ENCODE results near the gene LDHAL6B. TPM values are rescaled to one million over a fixed set of nuclear protein-coding genes. Genes with fewer than 3 reads are reported as not detected.

The LDHAL6B gene
- total RNA-seq, 2 experiments from 2014 or later: not detected

GRCh38 chr15:59171067-59171397 is 35.6 kb upstream of the LDHAL6B start:
- Mint-ChIP-seq H3K36me3 (ENCODE audit: low read depth) (no peaks in the 10 kb centered on the region), H3K9me3 (no peaks in the 10 kb centered on the region), H3K4me1 (ENCODE audit: low read depth) (no peaks in the 10 kb centered on the region), H3K4me3 (no peak overlapping the region), H3K27ac (no peak overlapping the region), H3K27me3 (peaks cover 15% of the 10 kb centered on the region)
- no peak for TF ChIP-seq CTCF (IDR thresholded peaks at IDR 0.05)
- H3K36me3 ChIP-seq (ENCODE audit: insufficient read depth, low read length): no peaks in the 10 kb centered on the region
- intact Hi-C loops (cut with DNase I, micrococcal nuclease): loop anchor here in 1 of 2 experiments (10.0 kb wide), 1 partner anchor 324 kb away; no protein-coding TSS in a partner anchor
- H3K4me1 ChIP-seq (ENCODE audit: insufficient read depth, low read length): no peaks in the 10 kb centered on the region
- no peaks in the 10 kb centered on the region for H3K27me3 ChIP-seq (ENCODE audit: control insufficient read depth in 1 of 2, insufficient read depth in 2 of 2, low read length in 2 of 2)
- H3K27ac ChIP-seq (ENCODE audit: low read depth in 1 of 2, low read length in 2 of 2): no peak overlapping the region
- H3K9me3 ChIP-seq (ENCODE audit: control insufficient read depth in 1 of 2, insufficient read depth in 1 of 2, low read length in 2 of 2): no peaks in the 10 kb centered on the region
- ChIA-PET POLR2A (no interaction called here), CTCF (no interaction called here)
- H3K4me3 ChIP-seq (ENCODE audit: low read length): no peak overlapping the region
- DNase-seq (no peak), ATAC-seq (ENCODE audit: poor library complexity) (no peak)

GRCh38 chr15:59172289-59172901 is 34.2 kb upstream of the LDHAL6B start:
- no peaks in the 10 kb centered on the region for H3K9me3 Mint-ChIP-seq
- no peaks in the 10 kb centered on the region for H3K4me1 Mint-ChIP-seq (ENCODE audit: low read depth)
- H3K4me1 ChIP-seq (ENCODE audit: insufficient read depth, low read length): no peaks in the 10 kb centered on the region
- no peak overlapping the region for H3K4me3 Mint-ChIP-seq
- ATAC-seq (ENCODE audit: poor library complexity): no peak
- CTCF ChIA-PET: no interaction called here
- no peaks in the 10 kb centered on the region for H3K9me3 ChIP-seq (ENCODE audit: control insufficient read depth in 1 of 2, insufficient read depth in 1 of 2, low read length in 2 of 2)
- no peaks in the 10 kb centered on the region for H3K27me3 ChIP-seq (ENCODE audit: control insufficient read depth in 1 of 2, insufficient read depth in 2 of 2, low read length in 2 of 2)
- no peak overlapping the region for H3K27ac Mint-ChIP-seq
- H3K4me3 ChIP-seq (ENCODE audit: low read length): no peak overlapping the region
- intact Hi-C loops (cut with DNase I, micrococcal nuclease): loop anchor here in 1 of 2 experiments (10.0 kb wide), 1 partner anchor 322 kb away; no protein-coding TSS in a partner anchor
- no peaks in the 10 kb centered on the region for H3K36me3 ChIP-seq (ENCODE audit: insufficient read depth, low read length)
- no peaks in the 10 kb centered on the region for H3K36me3 Mint-ChIP-seq (ENCODE audit: low read depth)
- TF ChIP-seq CTCF (IDR thresholded peaks at IDR 0.05): no peak
- POLR2A ChIA-PET: no interaction called here
- H3K27me3 Mint-ChIP-seq: peaks cover 21% of the 10 kb centered on the region
- no peak for DNase-seq
- H3K27ac ChIP-seq (ENCODE audit: low read depth in 1 of 2, low read length in 2 of 2): no peak overlapping the region

- CTCF ChIA-PET: no interaction called here
- POLR2A ChIA-PET: no interaction called here
- no peak for TF ChIP-seq CTCF (IDR thresholded peaks at IDR 0.05)
- Histone ChIP-seq H3K36me3 (ENCODE audit: insufficient read depth, low read length) (no peaks in the 10 kb centered on the region), H3K9me3 (ENCODE audit: control insufficient read depth in 1 of 2, insufficient read depth in 1 of 2, low read length in 2 of 2) (no peaks in the 10 kb centered on the region), H3K27ac (ENCODE audit: low read depth in 1 of 2, low read length in 2 of 2) (no peak overlapping the region), H3K4me3 (ENCODE audit: low read length) (no peak overlapping the region), H3K4me1 (ENCODE audit: insufficient read depth, low read length) (no peaks in the 10 kb centered on the region), H3K27me3 (ENCODE audit: control insufficient read depth in 1 of 2, insufficient read depth in 2 of 2, low read length in 2 of 2) (no peaks in the 10 kb centered on the region)
- intact Hi-C loops (cut with DNase I, micrococcal nuclease): loop anchor here in 1 of 2 experiments (10.0 kb wide), 1 partner anchor 322 kb away; no protein-coding TSS in a partner anchor
- ATAC-seq (ENCODE audit: poor library complexity) (no peak), DNase-seq (no peak)
- H3K4me3 Mint-ChIP-seq: no peak overlapping the region
- no peaks in the 10 kb centered on the region for H3K4me1 Mint-ChIP-seq (ENCODE audit: low read depth)
- H3K27me3 Mint-ChIP-seq: peaks cover 21% of the 10 kb centered on the region
- H3K27ac Mint-ChIP-seq: no peak overlapping the region
- H3K9me3 Mint-ChIP-seq: no peaks in the 10 kb centered on the region
- no peaks in the 10 kb centered on the region for H3K36me3 Mint-ChIP-seq (ENCODE audit: low read depth)
These were observed 33.4 kb upstream of the LDHAL6B start for GRCh38 chr15:59173194-59173593.
